Ishikawa (cell line): ENCODE measurements around the gene SCNN1A.

ENCODE experiments used
- CEBPB ChIP-seq: IDR thresholded peaks from 2 replicates; pipeline ENCODE4 v1.6.1; 2012
- CREB1 ChIP-seq: IDR thresholded peaks from 2 replicates; pipeline ENCODE4 v1.6.1; 2012; ENCODE audit warnings: low read depth
- EGR1 ChIP-seq: IDR thresholded peaks from 2 replicates; pipeline ENCODE4 v1.6.1; 2012
- EP300 ChIP-seq: IDR thresholded peaks from 2 replicates; pipeline ENCODE4 v1.6.1; 2012; ENCODE audit warnings: borderline replicate concordance
- FOXM1 ChIP-seq: IDR thresholded peaks from 2 replicates; pipeline ENCODE4 v1.6.1; 2012; ENCODE audit warnings: low read depth, borderline replicate concordance
- RAD21 ChIP-seq: IDR thresholded peaks from 2 replicates; pipeline ENCODE4 v1.6.1; 2012; ENCODE audit warnings: low read depth
- TEAD4 ChIP-seq: IDR thresholded peaks from 2 replicates; pipeline ENCODE4 v1.6.1; 2012
- YY1 ChIP-seq: IDR thresholded peaks from 2 replicates; pipeline ENCODE4 v1.6.1; 2012; ENCODE audit warnings: low read depth
- TF ChIP-seq, protein P1 (sequence below): IDR thresholded peaks from 2 replicates; pipeline ENCODE4 v1.6.1; 2012; ENCODE audit warnings: low read depth, mild to moderate bottlenecking

DNA sequence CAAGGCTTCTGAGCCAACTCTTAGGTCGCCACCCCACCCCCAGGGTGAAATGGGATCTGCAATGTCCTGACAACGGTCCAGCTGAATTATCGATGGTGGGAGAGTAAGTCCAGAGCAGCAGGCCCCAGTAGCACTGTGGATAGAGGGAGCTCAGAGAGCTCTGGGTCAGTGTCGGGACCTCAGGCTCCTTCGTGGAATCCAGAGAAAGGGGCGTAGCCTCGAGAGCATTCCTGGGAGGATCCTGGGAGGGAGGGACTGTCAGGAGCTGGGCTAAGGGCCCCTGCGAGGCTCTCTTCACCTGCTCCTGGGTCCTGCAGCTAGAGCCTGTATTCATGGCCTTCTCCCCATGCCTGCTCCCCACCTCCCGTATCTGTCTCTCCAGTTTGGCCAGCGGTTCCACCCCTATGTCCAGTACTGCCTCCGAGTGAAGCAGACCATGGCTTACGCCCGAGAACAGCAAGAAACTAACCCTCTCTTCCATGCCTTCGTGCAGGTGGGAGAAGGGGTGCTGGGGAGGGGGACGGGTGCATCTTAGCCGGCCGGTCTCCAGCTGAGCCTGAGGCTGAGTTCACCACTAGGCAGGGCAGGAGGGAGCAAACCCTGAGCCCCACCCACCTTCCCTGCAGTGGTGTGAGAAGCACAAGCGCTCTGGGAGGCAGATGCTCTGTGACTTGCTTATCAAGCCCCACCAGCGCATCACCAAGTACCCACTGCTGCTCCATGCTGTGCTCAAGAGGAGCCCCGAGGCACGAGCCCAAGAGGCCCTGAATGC is 58.3 kb downstream of the SCNN1A start:
- no peak for TF ChIP-seq CREB1
- no peak for TF ChIP-seq CEBPB
- no peak for TF ChIP-seq RAD21
- TF ChIP-seq EP300 = no peak
- no peak for TF ChIP-seq TEAD4
- no peak for TF ChIP-seq EGR1
- no peak for TF ChIP-seq FOXM1
- TF ChIP-seq, protein P1, sequence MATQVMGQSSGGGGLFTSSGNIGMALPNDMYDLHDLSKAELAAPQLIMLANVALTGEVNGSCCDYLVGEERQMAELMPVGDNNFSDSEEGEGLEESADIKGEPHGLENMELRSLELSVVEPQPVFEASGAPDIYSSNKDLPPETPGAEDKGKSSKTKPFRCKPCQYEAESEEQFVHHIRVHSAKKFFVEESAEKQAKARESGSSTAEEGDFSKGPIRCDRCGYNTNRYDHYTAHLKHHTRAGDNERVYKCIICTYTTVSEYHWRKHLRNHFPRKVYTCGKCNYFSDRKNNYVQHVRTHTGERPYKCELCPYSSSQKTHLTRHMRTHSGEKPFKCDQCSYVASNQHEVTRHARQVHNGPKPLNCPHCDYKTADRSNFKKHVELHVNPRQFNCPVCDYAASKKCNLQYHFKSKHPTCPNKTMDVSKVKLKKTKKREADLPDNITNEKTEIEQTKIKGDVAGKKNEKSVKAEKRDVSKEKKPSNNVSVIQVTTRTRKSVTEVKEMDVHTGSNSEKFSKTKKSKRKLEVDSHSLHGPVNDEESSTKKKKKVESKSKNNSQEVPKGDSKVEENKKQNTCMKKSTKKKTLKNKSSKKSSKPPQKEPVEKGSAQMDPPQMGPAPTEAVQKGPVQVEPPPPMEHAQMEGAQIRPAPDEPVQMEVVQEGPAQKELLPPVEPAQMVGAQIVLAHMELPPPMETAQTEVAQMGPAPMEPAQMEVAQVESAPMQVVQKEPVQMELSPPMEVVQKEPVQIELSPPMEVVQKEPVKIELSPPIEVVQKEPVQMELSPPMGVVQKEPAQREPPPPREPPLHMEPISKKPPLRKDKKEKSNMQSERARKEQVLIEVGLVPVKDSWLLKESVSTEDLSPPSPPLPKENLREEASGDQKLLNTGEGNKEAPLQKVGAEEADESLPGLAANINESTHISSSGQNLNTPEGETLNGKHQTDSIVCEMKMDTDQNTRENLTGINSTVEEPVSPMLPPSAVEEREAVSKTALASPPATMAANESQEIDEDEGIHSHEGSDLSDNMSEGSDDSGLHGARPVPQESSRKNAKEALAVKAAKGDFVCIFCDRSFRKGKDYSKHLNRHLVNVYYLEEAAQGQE = no peak
- TF ChIP-seq YY1 = no peak
